ENCODE measurements around the gene CCSER1.
"Not testable (repeated sequence)": the region's sequence is repeated elsewhere in the genome, so short reads cannot be mapped to it uniquely, and the experiment has no call there.

Gene CCSER1

DNA sequence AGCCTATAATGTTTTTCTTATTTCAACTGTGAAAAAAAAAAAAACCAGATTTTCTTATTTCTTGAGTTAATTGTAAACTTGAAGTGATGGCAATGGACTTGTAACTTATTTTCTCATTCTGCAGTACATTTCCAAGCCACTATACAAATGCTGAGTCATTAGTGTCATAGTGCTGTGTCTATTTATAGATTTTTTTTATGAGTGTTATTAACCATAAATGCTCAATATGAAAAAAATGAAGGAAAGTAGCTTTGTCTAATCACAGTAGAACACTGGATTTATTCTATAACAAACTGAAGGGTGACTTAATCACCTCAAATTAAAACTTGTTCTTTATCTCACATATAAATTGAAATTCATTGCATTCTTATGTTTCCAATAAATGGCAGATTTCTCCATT is 718.6 kb downstream of the CCSER1 start:
- no peak for DNase-seq

DNA sequence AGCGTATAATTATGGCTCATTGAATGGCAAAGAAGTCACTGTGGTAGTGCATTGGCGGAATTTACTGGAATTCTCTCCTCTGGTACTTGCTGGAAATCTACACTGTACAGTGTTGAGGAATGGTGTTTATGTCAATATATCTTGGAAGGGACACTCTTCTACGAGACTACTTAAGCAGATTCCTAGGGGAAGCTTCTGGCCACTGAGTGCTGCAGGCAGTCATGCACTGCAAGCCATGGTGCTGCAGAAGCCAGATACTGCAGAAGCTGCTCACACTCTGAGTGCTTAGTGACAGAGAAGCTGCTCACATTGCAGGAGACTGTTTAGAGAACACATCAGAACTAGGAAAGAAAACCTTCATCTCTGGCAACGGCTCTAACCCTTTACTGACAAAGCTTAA is 725.0 kb downstream of the CCSER1 start:
- DNase-seq, result no peak

DNA sequence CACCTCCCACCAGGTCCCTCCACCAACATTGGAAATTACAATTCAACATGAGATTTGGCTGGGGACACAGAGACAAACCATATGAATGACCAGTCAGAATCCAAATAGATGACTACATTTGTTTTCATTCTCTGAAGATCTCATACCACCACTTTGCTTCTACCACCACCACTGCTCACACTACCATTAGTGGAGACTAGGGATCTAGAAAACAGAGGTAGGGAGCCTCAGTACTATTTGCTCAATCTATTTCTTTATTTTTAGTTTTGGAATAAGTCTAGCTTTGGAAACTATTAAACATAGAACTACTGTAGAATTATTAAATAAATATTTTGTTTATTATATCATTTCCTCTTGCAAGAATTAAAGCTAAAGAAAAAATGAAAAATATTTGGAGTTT is 727.9 kb downstream of the CCSER1 start:
- no peak for DNase-seq

DNA sequence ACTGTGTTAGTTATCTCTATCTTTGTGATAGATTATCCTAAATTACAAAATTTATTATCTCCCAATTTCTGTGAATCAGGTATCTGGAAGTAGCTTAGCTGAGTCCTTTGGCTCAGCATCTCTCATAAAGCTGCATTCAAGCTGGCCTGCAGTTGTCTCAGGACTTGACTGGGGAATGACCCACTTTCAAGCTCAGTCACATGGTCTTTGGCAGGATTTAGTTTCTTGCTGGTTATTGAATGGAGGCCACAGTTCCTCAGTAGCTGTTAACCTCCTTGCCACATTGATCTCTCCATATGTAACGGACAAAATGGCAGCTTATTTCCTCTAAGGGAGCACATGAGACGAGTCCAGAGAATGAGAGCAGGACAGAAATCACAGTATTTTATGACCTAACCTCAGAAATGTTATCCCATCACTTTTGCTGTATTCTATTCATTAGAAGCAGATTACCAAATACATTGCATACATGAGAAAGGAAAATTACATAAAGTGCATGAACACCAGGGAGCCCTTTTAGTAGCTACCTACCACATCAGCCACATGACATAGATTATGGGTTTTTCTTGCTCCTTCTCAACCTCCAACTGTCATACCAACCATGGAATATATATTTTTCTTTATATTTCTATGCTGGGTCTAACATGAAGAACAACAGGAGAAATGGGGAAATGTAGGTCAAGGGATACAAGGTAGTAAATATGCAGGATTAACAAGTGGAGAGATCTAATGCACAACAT is 730.1 kb downstream of the CCSER1 start:
- DNase-seq, result no peak

DNA sequence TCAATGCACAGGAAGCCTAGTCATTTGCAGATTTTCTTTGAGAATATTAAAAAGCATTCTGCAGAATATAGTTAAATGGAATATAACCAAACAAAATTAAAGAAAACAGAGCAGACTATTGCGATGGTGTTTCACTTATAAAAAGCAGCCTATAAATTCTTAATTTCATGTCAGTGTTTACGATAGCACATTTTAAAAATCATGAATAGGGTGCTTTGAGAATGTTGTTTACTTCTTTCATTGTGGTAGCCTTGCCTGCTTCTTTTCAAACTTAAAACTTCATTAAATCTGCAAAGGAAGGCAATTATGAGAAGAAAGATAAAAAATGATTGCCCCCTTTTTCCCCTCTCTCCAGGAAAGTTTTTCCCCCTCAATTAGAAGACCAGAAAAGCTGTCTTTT is 748.6 kb downstream of the CCSER1 start:
- DNase-seq, result no peak

DNA sequence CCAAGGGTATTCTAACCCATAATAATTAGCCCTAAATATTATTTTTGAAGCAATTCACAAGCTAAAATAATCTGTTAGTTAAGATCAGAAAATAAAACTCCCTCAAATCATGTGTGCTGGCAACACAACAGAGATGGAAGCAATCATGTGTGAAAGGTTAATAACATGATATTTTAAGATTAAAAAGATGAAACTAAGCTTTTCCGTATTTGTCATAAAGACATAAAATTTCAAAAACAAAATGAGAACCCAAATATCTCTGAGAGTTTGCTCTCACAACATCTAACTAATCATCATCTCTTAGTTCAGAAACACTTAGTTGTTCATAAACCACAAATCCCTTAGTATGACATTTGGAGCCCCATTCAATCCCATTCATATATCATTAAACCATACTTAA is 749.1 kb downstream of the CCSER1 start:
- DNase-seq, result no peak

DNA sequence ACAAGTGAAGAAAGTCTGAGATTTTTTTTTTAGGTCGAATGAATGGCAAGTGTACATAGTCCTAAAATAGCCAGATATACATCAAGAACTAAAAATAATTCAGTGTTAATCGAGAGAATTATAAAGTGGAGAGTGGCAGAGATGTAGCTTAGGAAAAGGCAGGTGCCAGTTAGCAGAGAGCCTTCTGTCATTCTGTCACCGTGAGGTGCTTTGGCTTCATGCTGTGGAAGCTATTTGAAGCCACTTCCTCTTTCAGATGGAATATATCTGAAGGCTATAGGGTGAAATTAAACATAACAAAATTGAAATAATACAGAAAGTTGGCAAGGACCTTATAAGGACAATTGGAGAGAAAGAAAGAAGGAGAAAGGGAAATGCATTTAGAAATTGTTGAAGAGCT is 756.3 kb downstream of the CCSER1 start:
- no peak for DNase-seq

DNA sequence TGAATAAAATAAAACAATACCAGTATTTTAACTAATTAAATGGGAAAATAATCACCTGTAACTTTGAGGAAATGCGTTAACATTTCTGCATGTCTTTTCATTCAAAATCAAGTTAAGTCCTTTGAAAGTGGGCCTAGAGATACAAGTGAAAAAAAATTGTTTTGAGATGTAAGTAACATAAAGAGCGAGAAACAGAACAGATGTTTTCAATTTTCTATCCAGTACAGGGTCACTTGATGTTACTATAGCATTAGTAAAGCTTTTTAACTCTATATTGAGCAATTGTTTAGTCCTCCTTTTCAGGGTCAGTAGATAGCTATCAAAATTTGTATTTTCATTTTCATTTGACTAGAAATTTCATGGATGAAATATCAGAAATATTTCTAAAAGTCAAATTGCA is 761.4 kb downstream of the CCSER1 start:
- no peak for DNase-seq

DNA sequence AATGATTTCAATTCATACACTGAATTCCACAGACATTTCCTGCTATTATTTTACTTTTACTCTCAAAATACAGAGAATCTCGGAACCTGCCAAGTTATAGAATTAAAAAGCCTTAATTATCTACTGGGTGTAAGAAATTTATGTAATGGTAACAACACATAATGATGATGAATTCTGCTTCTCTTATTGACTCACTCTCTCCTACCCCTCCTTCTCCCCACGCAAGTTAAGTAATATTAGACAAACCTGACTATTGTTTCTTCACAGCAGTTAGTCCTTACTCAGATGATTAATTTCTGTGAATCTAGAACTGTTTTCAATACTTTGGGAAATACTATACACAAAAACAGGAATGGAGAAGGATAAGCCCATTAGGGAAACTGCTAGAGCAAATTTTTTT is 762.0 kb downstream of the CCSER1 start:
- DNase-seq, result no peak

DNA sequence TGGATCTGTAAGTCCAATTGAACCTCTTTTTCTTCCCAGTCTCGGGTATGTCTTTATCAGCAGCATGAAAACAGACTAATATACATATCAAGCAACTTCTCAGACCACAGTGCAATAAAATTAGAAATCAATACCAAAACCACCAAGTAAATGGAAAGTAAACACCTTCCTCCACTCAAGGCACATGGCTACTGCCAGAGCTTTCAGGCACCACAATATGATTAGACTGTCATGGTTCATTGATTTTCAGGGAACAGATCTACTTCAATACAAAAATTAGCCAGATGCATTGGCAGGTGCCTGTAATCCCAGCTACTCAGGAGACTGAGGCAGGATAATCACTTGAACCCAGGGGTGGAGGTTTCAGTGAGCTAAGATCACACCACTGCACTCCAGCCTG is 776.2 kb downstream of the CCSER1 start:
- not testable (repeated sequence) for DNase-seq

DNA sequence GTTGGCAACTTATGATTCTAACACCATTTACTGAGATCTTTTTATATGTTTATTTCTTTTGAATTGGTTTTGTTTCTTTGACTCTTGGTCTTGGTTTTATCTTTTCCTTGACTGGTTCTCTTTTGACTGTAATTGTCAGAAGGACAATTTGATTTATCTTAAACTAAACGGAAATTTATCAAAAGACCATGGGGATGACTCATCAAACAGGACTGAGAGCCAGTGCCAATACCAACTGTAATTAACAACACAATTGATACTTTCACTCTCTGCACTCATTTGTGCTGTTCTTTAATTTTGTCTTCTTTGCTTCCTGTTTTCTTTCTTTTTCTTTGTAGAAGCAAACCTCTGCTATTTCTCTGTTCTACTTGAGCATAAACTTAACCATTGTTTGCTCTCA is 776.8 kb downstream of the CCSER1 start:
- no peak for DNase-seq

DNA sequence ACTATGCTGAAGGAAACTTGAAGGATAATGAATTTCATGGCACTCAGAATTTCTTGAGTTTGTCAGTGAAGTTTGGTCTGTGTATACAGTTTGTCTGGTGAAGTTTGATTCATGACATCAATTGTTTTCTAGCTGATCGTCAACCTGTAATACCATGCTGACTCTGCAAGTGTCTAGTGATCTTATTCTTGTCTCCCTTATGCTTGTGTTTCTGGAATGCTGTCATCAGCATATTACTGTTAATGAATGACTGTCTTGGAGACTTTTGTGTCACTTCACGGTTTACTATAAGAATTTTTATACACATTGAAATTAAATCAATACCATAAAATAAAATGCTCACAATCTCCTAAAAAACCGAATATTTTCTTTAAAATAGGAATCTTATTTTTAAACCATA is 779.0 kb downstream of the CCSER1 start:
- no peak for DNase-seq

DNA sequence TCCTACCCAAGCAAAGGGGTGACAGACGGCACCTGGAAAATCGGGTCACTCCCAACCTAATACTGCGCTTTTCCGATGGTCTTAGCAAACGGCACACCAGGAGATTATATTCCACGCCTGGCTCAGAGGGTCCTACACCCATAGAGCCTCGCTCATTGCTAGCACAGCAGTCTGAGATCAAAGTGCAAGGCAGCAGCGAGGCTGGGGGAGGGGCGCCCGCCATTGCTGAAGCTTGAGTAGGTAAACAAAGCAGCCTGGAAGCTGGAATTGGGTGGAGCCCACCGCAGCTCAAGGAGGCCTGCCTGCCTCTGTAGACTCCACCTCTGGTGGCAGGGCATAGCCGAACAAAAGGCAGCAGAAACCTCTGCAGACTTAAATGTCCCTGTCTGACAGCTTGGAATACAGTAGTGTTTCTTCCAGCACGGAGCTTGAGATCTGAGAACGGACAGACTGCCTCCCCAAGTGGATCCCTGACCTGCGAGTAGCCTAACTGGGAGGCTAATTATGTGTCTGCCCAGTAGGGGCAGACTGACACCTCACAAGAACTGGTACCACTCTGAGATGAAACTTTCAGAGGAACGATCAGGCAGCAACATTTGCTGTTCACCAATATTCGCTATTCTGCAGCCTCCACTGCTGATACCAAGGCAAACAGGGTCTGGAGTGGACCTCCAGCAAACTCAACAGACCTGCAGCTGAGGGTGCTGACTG is 784.7 kb downstream of the CCSER1 start:
- DNase-seq, result not testable (repeated sequence)

DNA sequence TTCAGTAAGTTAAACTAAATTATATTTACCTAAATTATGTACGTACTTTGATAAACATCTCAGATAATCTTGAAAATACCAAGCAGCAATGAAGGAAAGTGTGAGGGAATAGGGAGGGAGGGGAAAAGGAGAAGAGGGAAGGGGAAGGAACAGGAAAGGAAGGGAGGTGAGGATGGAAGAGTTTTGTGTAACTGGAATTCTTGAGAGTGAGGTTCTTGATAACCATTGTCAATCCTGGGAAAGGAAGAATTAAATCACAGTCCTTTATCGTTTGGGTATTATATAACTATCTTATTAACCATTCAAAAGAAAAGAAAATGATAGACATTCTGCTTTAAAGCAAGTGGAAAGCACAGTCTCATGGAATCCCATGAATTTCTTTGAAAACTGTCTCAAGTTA is 795.0 kb downstream of the CCSER1 start:
- no peak for DNase-seq

DNA sequence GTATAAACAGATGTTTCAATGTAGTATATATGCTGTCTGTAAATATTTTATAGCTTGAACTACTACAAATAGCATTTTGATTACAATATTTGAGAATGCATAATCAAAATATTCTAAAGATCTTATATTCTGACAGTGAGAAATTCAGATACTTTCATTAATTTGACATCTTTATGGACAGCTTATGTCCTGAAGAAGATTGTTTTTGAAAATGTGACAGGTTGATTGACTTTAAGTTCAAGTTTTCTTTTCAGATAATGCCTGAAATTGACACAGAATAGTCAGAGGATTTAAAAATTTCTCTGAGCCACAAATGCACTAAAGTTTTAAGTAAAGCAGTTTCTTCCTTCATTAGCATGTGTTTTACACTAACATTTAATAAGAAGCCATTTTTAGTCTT is 799.8 kb downstream of the CCSER1 start:
- no peak for DNase-seq

DNA sequence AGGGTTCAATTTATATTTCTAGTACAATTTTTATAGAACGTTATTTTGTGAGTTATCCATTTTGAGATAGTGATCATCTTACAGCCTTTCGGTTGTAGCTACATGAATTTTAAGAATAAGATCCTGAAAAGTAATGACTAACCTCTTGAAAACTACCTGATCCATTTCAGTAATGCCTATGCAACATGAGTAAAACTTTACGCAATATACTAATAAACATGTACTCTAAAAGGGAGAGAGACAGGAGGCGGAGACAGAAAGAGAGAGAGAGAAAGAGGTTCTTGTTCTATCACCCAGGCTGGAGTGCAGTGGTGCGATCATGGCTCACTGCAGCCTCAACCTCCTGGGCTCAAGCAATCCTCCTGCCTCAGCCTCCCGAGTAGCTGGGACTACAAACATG is 816.1 kb downstream of the CCSER1 start:
- no peak for DNase-seq

DNA sequence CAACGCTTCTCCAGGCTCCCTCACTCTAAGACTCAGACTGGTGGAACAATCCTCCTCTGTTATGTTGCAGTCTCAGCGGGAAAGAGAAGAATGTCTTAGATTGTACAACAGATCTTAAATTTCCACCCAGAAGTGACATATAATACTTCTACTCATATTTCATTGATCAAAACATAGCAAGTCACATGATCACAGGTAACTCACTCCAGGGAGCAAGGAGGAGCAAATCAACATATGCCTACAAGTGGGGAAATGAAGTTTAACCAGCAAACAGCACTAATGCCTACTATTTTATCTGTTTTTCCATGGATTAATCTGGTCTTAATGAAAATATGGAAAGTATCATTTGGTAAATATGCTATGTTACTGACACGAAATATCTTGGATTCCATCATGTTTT is 819.8 kb downstream of the CCSER1 start:
- no peak for DNase-seq

DNA sequence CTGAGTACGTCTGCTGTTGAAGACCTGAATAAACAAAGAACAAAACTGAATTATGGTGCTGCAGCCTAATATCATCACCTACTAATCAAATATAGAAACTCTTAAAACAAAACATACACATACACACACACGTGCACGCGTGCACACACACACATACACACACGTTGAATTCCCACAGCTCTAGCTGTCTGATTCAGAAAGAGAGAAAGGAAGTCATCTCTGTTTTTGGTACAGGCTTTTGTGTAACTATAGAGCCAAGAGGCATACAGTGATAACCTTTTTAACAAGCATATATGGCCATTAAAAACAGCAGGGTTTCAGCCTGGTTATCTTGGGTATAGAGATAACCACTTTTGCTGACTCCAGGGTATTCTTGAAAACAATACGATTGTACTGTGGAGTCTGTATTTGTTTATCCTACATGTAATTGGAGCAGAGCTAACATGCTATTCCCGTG is 823.2 kb downstream of the CCSER1 start:
- DNase-seq, result no peak

DNA sequence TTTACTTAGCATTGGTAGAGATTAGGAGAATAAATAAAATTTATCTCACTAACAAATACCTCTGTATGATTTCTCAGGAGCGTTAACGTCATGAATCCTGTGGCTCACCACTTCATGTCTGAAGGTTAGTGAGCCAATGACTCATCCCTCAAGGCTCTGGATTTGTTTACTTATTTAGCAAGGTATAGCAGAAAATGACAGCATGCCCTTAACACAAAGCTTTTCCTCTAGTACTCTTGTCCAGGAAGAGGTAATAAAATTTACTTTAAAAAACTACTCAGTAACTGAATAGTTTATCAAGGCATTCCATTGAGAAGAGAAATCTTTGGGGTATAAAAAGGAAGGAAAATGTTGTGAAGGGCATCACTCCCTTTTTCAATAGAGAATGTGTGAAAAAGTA is 823.8 kb downstream of the CCSER1 start:
- no peak for DNase-seq

DNA sequence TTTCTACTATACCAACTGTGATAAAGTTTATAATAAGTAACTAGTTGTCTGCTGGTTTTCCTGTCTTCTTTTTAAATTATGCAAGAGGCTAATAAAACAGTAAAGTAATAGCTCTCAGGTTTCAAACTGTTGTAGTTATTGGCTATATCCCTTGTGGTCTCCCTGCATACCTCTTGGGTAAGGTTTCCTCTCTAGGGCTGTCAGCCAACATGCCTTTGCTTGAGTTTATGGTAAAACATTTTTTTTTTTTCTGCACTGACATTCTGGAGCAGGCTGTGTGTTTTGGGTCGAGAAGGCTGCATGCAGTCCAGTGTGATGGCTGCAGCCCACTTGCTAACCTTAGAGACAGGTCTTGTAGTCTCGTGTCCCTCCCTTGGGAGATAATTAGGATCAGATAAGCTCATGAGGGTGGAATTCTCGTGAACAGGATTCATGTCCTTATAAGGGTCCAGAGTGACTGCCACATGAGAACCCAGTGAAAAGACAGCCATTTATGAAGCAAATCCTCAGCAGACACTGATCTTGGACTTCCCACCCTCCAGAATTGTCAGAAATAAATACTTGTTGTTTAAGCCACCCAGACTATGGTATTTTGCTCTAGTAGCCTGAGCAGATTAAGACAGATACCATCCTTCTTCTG is 831.2 kb downstream of the CCSER1 start:
- DNase-seq, result no peak

DNA sequence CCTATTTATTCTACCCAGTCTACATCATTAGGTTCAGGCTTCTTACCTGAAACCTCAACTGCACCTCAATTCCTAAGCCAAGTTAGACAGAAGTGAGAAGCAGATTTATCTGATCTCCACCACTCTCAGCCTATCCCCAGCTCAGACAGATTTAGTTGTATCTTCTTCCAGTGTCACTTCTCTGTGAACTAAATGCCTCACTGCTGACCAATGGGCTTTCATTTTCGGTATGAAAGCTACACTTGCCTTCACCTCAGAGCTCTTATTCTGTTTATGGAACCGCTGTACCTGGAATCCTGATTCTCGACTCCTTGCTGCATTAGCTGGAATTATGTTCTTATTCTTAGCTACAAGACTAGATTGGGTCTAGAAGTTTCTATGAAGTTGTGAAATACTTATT is 833.2 kb downstream of the CCSER1 start:
- DNase-seq, result no peak

DNA sequence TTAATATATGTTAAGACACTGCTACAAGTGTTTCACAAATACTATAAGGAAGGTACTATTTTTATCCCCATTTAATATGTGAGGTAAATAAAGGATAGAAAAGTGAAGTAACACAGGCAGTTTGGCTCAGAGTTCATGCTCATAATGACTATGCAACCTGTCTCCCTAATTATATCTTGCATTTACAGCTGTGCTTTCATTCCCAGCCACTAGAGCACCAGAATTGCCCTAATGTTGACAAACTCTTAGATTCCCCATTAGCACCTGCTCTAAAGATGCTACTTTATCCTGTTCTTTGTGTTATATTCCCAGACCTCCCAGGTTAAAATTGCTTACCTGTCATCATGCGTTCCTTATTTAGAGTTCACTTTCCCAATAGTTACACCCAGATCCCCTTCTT is 833.6 kb downstream of the CCSER1 start:
- DNase-seq, result no peak

DNA sequence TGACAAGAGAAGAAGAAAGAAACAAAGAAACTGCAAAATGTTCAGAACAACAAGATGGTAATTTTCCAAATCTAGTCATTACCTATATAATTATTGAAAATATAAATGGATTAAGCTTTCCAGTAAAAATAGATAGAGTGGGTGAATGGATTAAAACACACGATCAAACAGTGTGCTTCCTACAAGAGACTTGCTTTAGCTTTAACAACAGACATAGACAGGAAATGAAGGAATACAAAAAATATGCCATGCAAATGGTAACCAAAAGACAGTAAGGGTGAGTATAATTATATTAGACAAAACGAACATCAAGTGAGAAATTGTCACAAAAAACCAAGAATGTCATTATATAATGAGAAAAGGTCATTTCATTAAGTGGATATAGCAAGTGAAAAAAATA is 842.8 kb downstream of the CCSER1 start:
- no peak for DNase-seq

DNA sequence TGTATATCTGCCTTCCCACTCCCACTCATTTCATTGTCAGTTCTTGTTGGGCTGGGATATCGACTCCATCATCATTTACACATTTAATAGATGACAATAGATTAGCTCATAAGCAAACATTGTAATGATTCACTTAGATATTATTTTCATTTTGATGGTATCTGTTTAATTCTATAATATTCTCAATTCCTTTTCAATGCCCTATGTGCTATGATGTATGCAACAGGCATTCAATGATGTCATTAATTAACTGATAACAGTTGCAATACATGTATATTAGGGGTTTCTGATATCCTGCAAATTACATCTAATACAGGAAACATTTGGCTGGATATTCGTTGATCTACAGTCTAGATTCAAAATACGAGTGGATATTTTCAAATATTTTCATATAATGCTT is 850.5 kb downstream of the CCSER1 start:
- DNase-seq, result no peak

Measured in activated CD8-positive, alpha-beta memory T cell treated with anti-CD3 and anti-CD28 coated beads, Interleukin-2, amount 50 U/mL, for 4 hours (primary cell).